Upper lobe of right lung (tissue), 1 donor: ENCODE data around the gene MCAT. TPM values are rescaled to one million over a fixed set of nuclear protein-coding genes. Genes with fewer than 3 reads are reported as not detected.

Source experiments
- ATAC-seq: fragments of 200-7000 bp; cut with Tn5 transposase; one replicate; pipeline ENCODE4 v1.9.1; 2020; ENCODE audit warnings: mild to moderate bottlenecking, moderate library complexity
- DNase-seq: peaks from one replicate; pipeline ENCODE4 v3.0.0-alpha.2; 2020
- H3K27ac ChIP-seq: fragments of 200-600 bp; one replicate; pipeline ENCODE4 v1.8.0; 2022
- H3K27me3 ChIP-seq: fragments of 200-600 bp; one replicate; pipeline ENCODE4 v1.8.0; 2022; ENCODE audit warnings: mild to moderate bottlenecking
- H3K36me3 ChIP-seq: fragments of 200-600 bp; one replicate; pipeline ENCODE4 v1.8.0; 2022
- H3K4me1 ChIP-seq: fragments of 200-600 bp; one replicate; pipeline ENCODE4 v1.8.0; 2022
- H3K4me3 ChIP-seq: fragments of 200-600 bp; one replicate; pipeline ENCODE4 v1.8.0; 2022; ENCODE audit warnings: mild to moderate bottlenecking
- H3K9me3 ChIP-seq: fragments of 200-600 bp; one replicate; pipeline ENCODE4 v1.8.0; 2022
- intact Hi-C: fragments of 100-400 bp; cut with DNase I; formaldehyde crosslinking; loops from one replicate; pipeline ENCODE4 v1.11.0; 2022
- total RNA-seq: library from RNA; stranded (reverse); fragmentation: NEBNext Ultra II Directional; extraction: Animal tissue kit (Norgen Biotek cat#: 25700); gene quantifications from one replicate; pipeline ENCODE4 v1.2.1, GENCODE V29; 2021
- TF ChIP-seq, protein P1 (sequence below): fragments of 200-600 bp; IDR thresholded peaks from one replicate; pipeline ENCODE4 v1.8.0; 2022; ENCODE audit warnings: antibody characterized with exemption
- donor health status: DM: no; HTN: yes; CAD: no; lungs with severe emphysema.

The MCAT gene
- total RNA-seq, 1 donor from 2014 or later = 12.1 TPM

GRCh38 chr22:43126501-43127165 lies 16.6 kb downstream of the MCAT start:
- Histone ChIP-seq H3K4me3 (no peak overlapping the region), H3K4me1 (peaks cover 9% of the 10 kb centered on the region), H3K36me3 (no peaks in the 10 kb centered on the region), H3K27me3 (no peaks in the 10 kb centered on the region), H3K27ac (no peak overlapping the region), H3K9me3 (no peaks in the 10 kb centered on the region)
- intact Hi-C loops = no loop called here
- DNase-seq (no peak), ATAC-seq (peak; percentile 58)
- TF ChIP-seq, protein P1, sequence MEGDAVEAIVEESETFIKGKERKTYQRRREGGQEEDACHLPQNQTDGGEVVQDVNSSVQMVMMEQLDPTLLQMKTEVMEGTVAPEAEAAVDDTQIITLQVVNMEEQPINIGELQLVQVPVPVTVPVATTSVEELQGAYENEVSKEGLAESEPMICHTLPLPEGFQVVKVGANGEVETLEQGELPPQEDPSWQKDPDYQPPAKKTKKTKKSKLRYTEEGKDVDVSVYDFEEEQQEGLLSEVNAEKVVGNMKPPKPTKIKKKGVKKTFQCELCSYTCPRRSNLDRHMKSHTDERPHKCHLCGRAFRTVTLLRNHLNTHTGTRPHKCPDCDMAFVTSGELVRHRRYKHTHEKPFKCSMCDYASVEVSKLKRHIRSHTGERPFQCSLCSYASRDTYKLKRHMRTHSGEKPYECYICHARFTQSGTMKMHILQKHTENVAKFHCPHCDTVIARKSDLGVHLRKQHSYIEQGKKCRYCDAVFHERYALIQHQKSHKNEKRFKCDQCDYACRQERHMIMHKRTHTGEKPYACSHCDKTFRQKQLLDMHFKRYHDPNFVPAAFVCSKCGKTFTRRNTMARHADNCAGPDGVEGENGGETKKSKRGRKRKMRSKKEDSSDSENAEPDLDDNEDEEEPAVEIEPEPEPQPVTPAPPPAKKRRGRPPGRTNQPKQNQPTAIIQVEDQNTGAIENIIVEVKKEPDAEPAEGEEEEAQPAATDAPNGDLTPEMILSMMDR = no peak

GRCh38 chr22:43118953-43119458 lies 24.2 kb downstream of the MCAT start:
- no peak for ATAC-seq
- no peaks in the 10 kb centered on the region for H3K27me3 ChIP-seq
- intact Hi-C loops = no loop called here
- no peak overlapping the region for H3K27ac ChIP-seq
- TF ChIP-seq, protein P1 = no peak
- H3K9me3 ChIP-seq = no peaks in the 10 kb centered on the region
- no peak for DNase-seq
- no peak overlapping the region for H3K4me3 ChIP-seq
- H3K4me1 ChIP-seq = no peaks in the 10 kb centered on the region
- no peaks in the 10 kb centered on the region for H3K36me3 ChIP-seq

DNA sequence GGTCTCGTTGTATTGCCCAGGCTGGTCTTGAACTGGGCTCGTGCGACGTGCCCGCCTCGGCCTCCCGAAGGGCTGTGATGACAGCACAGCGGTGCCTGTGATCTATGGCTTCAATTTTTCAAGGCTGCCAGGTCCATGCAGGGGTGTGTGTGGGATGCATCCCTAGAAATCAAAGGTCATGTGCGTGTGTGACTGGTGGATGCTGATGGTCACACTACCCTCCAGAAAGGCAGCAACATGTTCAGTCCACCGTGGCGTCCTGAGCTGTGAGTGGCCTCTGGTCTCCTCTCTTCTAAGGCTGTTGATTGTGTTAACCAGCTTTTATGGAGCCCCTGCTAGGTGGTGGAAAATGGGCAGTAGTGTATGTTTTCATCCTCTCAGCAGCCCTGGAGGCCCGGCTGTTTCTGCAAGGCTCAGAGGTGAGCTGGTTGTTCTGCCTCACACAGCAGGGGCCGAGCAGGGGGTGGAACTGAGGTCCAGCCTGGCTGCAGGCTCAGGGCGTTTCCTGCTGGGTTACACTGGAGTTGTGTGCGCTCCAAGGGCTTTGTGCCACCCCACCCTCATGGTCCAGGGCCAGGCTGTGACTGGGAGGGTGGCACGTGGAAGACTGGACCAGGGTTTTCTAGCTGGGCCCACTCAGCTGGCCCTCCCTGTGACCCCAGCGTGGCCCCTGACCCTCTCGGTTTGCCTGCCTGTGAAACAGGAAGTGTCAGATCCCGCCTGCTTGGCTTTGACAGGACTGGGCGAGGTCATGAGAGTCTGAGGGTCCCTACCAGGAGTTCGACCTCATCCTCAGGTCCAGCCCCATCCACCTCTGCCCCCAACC lies 25.0 kb downstream of the MCAT start:
- TF ChIP-seq, protein P1 = no peak
- H3K36me3 ChIP-seq = no peaks in the 10 kb centered on the region
- H3K9me3 ChIP-seq = no peaks in the 10 kb centered on the region
- DNase-seq = no peak
- H3K4me1 ChIP-seq = no peaks in the 10 kb centered on the region
- intact Hi-C loops = no loop called here
- no peak overlapping the region for H3K27ac ChIP-seq
- no peaks in the 10 kb centered on the region for H3K27me3 ChIP-seq
- H3K4me3 ChIP-seq = no peak overlapping the region
- ATAC-seq = no peak

DNA sequence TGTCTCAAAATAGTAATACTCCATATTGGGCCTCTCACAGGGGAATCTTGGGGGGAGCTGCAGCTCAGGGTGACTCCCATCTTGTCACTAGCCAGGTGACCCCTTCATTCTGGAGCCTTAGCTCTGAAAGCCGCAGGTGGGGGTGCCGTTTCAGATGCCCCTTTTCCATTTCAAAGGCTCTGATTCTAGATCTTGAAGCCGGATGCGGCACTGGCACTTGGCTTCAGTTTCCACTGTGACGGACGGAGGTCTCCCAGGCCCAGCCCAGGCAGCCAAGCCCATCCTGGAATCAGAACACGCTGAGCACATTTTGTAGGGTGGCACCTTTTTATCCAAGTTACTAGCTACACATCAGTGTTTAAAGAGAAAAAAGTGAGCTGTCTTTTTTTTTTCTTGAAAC lies 26.3 kb downstream of the MCAT start:
- DNase-seq (no peak), ATAC-seq (no peak)
- no peak overlapping the region for H3K27ac ChIP-seq
- no peak overlapping the region for H3K4me3 ChIP-seq
- no peaks in the 10 kb centered on the region for H3K36me3 ChIP-seq
- H3K4me1 ChIP-seq = no peaks in the 10 kb centered on the region
- intact Hi-C loops = no loop called here
- TF ChIP-seq, protein P1 = no peak
- H3K9me3 ChIP-seq = no peaks in the 10 kb centered on the region
- peaks cover 10% of the 10 kb centered on the region for H3K27me3 ChIP-seq

DNA sequence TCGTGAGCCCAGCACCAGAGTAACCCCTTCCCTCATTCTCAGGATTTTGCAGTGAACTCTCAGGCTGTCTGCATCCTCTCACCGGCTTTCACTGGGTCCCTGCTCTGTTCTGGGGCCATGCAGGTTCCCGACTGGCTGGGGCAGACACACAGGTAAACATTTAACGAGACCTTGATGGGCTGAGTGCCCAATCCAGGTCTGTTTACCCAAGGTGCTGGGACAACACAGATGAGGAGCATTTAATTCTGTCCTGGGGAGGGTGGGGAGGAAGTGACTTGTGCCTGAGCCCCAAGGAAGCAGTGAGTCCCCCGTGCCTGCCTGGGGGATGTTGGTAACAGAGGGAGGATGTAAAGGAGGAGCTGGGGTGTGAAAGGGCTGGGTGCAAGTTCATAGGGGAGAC lies 28.2 kb downstream of the MCAT start:
- H3K27ac ChIP-seq = no peak overlapping the region
- ATAC-seq (peak; percentile 49), DNase-seq (no peak)
- peaks cover 12% of the 10 kb centered on the region for H3K4me1 ChIP-seq
- H3K9me3 ChIP-seq = no peaks in the 10 kb centered on the region
- no peak overlapping the region for H3K4me3 ChIP-seq
- intact Hi-C loops = no loop called here
- peaks cover 25% of the 10 kb centered on the region for H3K27me3 ChIP-seq
- TF ChIP-seq, protein P1 = no peak
- no peaks in the 10 kb centered on the region for H3K36me3 ChIP-seq
